PFSK-1 (cell line): ENCODE data around the gene ADAM10.

ENCODE experiments used
- REST ChIP-seq, 2 experiments: IDR thresholded peaks; 2 replicates each; pipeline versions ENCODE4 v1.6.1 to v1.8.0; 2011 to 2012; ENCODE audit warnings: low read depth in 2 of 2, low read length in 2 of 2, control low read depth in 1 of 2, inconsistent platforms in 1 of 2, mild to moderate bottlenecking in 1 of 2, moderate library complexity in 1 of 2; ENCODE audit not compliant: insufficient read depth in 1 of 2
- SIN3A ChIP-seq: IDR thresholded peaks from 2 replicates; pipeline ENCODE4 v1.6.1; 2012; ENCODE audit warnings: mild to moderate bottlenecking, low read length, moderate library complexity, borderline replicate concordance; ENCODE audit not compliant: insufficient read depth
- TAF1 ChIP-seq: IDR thresholded peaks from 2 replicates; pipeline ENCODE4 v1.6.1; 2012; ENCODE audit warnings: low read length, control low read depth, borderline replicate concordance; ENCODE audit not compliant: insufficient read depth

- TF ChIP-seq TAF1 (no peak), REST (IDR thresholded peaks at IDR 0.05; ENCODE audit: insufficient read depth in 1 of 2, low read depth in 2 of 2, low read length in 2 of 2) (no peak), SIN3A (no peak)
Measured at GRCh38 chr15:58571491-58571890, 178.0 kb downstream of the ADAM10 start.
